SK-N-MC (cell line): ENCODE data around the gene ALKBH4.
"Not testable (repeated sequence)": the region's sequence is repeated elsewhere in the genome, so short reads cannot be mapped to it uniquely, and the experiment has no call there.

Experiments
- DNase-seq: peaks from one replicate; pipeline ENCODE4 v3.0.0-alpha.2; 2011; ENCODE audit warnings: low read depth, low spot score
- H3K27ac ChIP-seq: fragments of 200-600 bp; sonication (generic); 2 replicates; pipeline ENCODE4 v1.5.1; 2016; ENCODE audit warnings: mixed run types
- H3K36me3 ChIP-seq: fragments of 200-600 bp; sonication (generic); 2 replicates; pipeline ENCODE4 v1.6.1; 2017; ENCODE audit warnings: antibody characterized with exemption, low read length, mixed read lengths; ENCODE audit not compliant: insufficient read depth
- H3K4me3 ChIP-seq: fragments of 200-600 bp; sonication (generic); 2 replicates; pipeline ENCODE4 v1.5.1; 2016
- H3K9ac ChIP-seq: fragments of 200-600 bp; sonication (generic); 2 replicates; pipeline ENCODE4 v1.8.0; 2017; ENCODE audit warnings: mixed run types, mixed read lengths; ENCODE audit not compliant: insufficient read length
- H3K9me3 ChIP-seq: fragments of 200-600 bp; sonication (generic); 2 replicates; pipeline ENCODE4 v1.6.1; 2017; ENCODE audit warnings: low read depth, mild to moderate bottlenecking, antibody characterized with exemption, low read length, moderate library complexity, mixed read lengths
- EZH2 ChIP-seq: fragments of 200-600 bp; sonication (generic); IDR thresholded peaks from one replicate; pipeline ENCODE4 v1.6.1; 2017; ENCODE audit warnings: antibody characterized with exemption
- FOXP2 ChIP-seq: optimal IDR thresholded peaks from 2 replicates; pipeline ENCODE3; 2011; ENCODE audit warnings: mild to moderate bottlenecking, moderate library complexity; ENCODE audit not compliant: insufficient read depth; ENCODE audit errors: extremely low read length, control extremely low read depth
- POLR2AphosphoS5 ChIP-seq: IDR thresholded peaks from 2 replicates; pipeline ENCODE4 v1.6.1; 2012; ENCODE audit warnings: mild to moderate bottlenecking, low read depth, low read length, borderline replicate concordance

The ALKBH4 gene

GRCh38 chr7:102466097-102466496 lies 1.4 kb upstream of the ALKBH4 start:
- no peak overlapping the region for H3K27ac ChIP-seq
- H3K9ac ChIP-seq: no peak overlapping the region

GRCh38 chr7:102463841-102464576 lies 654 bp downstream of the ALKBH4 start:
- DNase-seq: no peak
- Histone ChIP-seq H3K27ac (peak overlapping the region; percentile 49; the same call in 1 of the 2 replicates), H3K4me3 (peak overlapping the region; percentile 97), H3K9me3 (no peaks in the 10 kb centered on the region), H3K36me3 (peaks cover 3% of the 10 kb centered on the region; the same call in 1 of the 2 replicates), H3K9ac (peak overlapping the region; percentile 95)
- TF ChIP-seq EZH2 (no peak), POLR2AphosphoS5 (no peak), FOXP2 (no peak)

More at GRCh38 chr7:102466097-102466496, 1.4 kb upstream of the ALKBH4 start:
- no peak for TF ChIP-seq EZH2
- no peak for TF ChIP-seq FOXP2
- TF ChIP-seq POLR2AphosphoS5: no peak
- Histone ChIP-seq H3K36me3 (no peaks in the 10 kb centered on the region; the same call in 1 of the 2 replicates), H3K9me3 (no peaks in the 10 kb centered on the region), H3K4me3 (peak overlapping the region; percentile 97; the same call in 1 of the 2 replicates)
- DNase-seq: no peak

GRCh38 chr7:102460467-102460866 lies 4.2 kb downstream of the ALKBH4 start:
- H3K4me3 ChIP-seq: no peak overlapping the region
- no peak for TF ChIP-seq FOXP2
- no peak for TF ChIP-seq EZH2
- TF ChIP-seq POLR2AphosphoS5: no peak
- no peak overlapping the region for H3K27ac ChIP-seq
- no peaks in the 10 kb centered on the region for H3K9me3 ChIP-seq
- no peak for DNase-seq
- H3K9ac ChIP-seq: no peak overlapping the region
- peaks cover 16% of the 10 kb centered on the region; the same call in 1 of the 2 replicates for H3K36me3 ChIP-seq

GRCh38 chr7:102459221-102459844 lies 5.3 kb downstream of the ALKBH4 start:
- H3K4me3 ChIP-seq: no peak overlapping the region
- DNase-seq: no peak
- no peaks in the 10 kb centered on the region for H3K9me3 ChIP-seq
- H3K36me3 ChIP-seq: peaks cover 16% of the 10 kb centered on the region; the same call in 1 of the 2 replicates
- no peak overlapping the region for H3K9ac ChIP-seq
- no peak for TF ChIP-seq FOXP2
- no peak for TF ChIP-seq EZH2
- no peak for TF ChIP-seq POLR2AphosphoS5
- H3K27ac ChIP-seq: no peak overlapping the region

- no peak for DNase-seq
- H3K4me3 ChIP-seq: no peak overlapping the region
- no peaks in the 10 kb centered on the region for H3K9me3 ChIP-seq
- no peak overlapping the region for H3K27ac ChIP-seq
- peaks cover 16% of the 10 kb centered on the region; the same call in 1 of the 2 replicates for H3K36me3 ChIP-seq
- TF ChIP-seq POLR2AphosphoS5 (no peak), EZH2 (no peak), FOXP2 (no peak)
- no peak overlapping the region for H3K9ac ChIP-seq
Measured at GRCh38 chr7:102457352-102457924, 7.2 kb downstream of the ALKBH4 start.

- Histone ChIP-seq H3K9ac (no peak overlapping the region), H3K9me3 (no peaks in the 10 kb centered on the region), H3K36me3 (peaks cover 16% of the 10 kb centered on the region; the same call in 1 of the 2 replicates), H3K27ac (no peak overlapping the region), H3K4me3 (no peak overlapping the region)
- no peak for DNase-seq
- TF ChIP-seq POLR2AphosphoS5: no peak
- TF ChIP-seq FOXP2: no peak
- TF ChIP-seq EZH2: no peak
Measured at GRCh38 chr7:102456327-102456726, 8.3 kb downstream of the ALKBH4 start.

GRCh38 chr7:102455596-102455995 lies 9.1 kb downstream of the ALKBH4 start:
- TF ChIP-seq POLR2AphosphoS5: no peak
- no peak for TF ChIP-seq FOXP2
- TF ChIP-seq EZH2: no peak
- DNase-seq: no peak
- H3K9ac ChIP-seq: no peak overlapping the region
- H3K4me3 ChIP-seq: no peak overlapping the region
- H3K36me3 ChIP-seq: peaks cover 16% of the 10 kb centered on the region; the same call in 1 of the 2 replicates
- H3K27ac ChIP-seq: no peak overlapping the region
- H3K9me3 ChIP-seq: no peaks in the 10 kb centered on the region

GRCh38 chr7:102454932-102455331 lies 9.7 kb downstream of the ALKBH4 start:
- peaks cover 16% of the 10 kb centered on the region; the same call in 1 of the 2 replicates for H3K36me3 ChIP-seq
- not testable (repeated sequence) for H3K4me3 ChIP-seq, H3K27ac ChIP-seq, H3K9me3 ChIP-seq, H3K9ac ChIP-seq, DNase-seq
